ENCODE measurements around the gene DSG2.

Gene DSG2

DNA sequence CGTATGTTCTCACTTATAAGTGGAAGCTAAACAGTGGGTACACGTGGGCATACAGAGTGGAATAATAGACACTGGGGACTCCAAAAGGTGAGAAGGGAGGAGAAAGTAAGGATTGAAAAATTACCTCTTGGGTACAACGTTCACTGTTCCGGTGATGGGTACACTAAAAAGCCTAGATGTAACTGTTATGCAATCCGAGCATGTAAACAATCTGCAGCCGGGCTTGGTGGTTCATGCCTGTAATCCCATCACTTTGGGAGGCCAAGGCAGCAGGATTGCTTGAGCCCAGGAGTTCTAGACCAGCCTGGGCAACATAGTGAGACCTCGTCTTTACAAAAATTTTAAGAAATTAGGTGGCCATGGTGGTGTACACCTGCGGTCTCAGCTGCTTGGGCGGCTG lies 60.6 kb downstream of the DSG2 start:
- no peak for DNase-seq

DNA sequence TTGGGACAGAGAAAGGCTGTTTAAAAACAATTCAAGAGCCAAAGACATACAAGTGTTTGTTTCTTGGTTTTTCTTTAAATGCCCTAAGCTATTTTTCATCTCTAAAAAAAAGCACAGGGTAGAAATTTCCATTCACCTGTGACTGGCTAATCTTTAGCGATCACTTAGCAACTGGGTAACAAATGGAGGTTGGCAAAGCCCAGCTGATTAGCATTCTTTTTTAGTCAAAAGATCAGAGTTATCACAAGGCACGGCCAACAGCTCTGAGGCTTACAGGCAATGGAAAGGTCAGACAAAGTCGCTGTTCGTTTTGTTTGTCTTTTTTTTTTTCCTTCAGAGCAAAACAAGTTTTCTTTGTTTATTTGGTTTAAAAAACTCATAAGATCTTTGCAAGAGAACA lies 64.7 kb downstream of the DSG2 start:
- no peak for DNase-seq

DNA sequence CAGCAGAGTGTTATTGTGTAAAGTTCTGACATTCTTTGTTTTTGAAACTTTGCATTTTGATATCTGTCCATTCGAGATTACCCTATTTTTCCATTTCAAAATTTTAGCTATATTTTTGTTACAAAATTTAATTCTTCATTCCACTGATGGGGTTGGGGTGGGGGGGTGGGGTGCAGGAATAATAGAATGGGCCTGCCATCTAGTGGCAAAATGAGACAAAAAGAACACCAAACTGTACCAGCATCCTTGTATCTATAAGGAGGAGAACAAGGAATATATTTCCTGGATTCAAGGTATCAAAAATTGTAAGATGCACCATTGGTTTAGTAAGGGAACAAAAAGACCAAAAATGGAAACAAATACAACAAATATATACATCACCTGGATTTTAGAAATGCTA lies 65.8 kb downstream of the DSG2 start:
- DNase-seq, result peak; percentile 2

DNA sequence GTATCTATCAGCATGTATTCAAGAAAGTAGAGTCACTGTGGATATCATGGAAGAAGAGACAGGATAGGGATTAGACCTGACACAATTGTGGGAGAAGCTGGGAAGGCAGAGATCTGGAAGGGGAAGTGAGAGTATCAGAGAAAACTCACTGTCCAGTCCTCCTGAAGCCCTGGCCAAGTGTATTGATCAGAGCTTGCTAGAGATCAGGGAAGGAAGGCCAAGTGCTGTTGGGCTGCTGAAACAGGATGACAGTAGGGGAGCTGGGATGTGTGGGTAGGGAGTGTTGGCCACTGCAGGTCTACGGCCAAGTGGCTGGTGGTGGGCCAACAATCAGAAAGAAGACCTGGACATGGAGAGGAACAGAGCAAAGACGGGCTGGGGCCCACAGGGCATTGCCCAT lies 67.4 kb downstream of the DSG2 start:
- DNase-seq, result no peak

DNA sequence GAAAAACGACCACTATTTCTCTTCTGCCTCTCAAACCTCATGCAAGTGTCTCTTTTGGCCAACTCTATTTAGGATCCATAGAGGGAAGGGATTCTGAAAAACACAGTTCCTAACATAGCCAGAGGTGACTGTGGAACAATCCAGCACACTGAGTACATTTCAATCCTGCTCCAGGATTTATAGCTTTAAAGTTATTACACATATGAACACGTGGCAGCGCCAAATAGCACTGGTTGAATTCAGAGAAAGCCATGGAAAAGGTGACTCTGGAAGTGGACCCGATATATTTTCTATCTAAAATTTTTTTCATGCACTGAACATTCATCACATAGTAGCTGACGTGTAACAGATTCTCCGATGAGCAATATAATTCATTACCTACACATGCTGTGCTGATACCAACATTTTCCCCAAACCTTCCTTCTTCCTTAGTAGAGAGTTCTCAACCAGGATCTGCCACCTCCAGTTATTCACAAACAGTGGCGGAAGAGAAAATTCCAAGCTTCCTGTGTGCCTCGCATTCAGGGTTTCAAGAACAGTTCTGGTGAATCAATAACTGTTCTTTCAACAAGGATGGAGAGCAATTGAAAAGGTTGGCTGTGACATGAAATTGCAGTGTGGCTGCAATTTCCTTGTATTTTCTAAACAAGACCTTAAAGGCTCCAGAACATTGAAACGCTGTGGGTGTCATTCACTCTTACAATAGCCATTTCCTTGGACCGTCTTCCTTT lies 68.0 kb downstream of the DSG2 start:
- no peak for DNase-seq

DNA sequence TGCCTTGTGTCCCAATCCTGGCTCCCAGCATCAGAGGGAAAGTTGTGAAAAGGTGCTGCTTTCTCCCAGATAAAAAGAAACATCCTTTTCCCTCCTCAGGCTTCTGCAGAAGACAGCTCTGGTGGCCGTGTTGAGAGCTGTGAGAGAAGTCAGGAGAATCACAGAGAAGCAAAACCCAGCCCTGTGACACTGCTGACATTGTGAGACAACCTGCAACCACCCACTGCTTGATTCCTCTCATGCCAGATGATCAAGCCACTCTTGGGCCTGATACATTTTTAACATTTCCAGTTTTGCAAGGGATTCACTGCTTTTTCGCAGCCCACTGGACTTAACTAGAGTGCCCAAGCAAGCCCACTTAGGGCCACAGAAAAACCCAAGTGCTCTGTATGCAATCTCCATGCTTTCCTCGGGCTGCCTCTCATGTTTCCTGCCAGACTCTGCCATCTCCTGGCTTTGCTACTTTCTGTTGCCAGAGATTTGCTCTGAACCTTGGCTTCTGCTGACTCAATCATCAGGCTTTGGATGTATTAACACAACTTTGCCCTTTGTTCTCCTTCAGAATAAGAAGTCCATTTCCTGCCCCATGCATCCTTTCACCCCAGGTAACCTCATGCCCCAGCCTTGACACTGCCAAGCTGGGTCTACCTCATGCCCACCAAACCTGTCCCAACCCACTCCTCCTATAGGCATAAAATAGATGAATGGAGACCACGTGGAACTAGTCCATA lies 68.8 kb downstream of the DSG2 start:
- peak; percentile 3 for DNase-seq

DNA sequence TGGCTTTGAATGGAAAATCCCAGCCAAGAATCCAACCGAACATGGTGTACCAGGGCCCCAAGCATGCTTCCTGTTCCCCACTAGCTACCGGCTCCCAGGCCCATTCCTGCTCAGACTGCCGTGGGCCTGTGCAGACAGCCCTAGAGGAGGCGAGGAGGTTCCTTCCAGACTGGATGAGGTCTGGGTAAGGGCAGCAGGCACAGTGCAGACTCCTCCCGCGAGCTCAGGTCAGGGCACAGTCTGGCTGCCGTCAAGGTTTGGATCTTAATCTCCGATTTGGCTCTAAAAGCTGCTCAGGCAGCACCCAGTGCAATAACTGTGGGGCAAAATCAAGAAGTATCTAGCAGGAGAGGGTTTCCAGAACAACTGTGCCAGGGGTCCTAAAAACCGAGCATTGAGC lies 74.4 kb downstream of the DSG2 start:
- DNase-seq, result no peak

DNA sequence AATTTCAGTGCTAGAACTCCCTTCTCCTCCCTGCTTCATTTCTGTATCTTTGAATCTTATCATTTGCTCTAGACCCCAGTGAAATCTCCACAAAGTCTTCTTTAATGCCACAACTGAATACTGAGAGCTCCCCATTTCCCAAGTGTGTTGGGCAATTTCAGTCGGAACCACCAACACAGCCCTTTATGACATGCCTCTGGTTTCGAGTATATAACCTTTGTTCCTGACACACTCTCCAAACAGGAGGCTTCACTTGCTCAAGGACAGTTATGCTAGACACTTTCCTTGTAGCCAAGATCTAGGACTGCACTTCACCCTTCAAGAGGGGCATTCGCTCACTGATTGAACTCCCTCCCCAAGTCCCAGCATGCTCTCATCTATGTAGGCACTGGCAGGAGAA lies 75.1 kb downstream of the DSG2 start:
- no peak for DNase-seq

DNA sequence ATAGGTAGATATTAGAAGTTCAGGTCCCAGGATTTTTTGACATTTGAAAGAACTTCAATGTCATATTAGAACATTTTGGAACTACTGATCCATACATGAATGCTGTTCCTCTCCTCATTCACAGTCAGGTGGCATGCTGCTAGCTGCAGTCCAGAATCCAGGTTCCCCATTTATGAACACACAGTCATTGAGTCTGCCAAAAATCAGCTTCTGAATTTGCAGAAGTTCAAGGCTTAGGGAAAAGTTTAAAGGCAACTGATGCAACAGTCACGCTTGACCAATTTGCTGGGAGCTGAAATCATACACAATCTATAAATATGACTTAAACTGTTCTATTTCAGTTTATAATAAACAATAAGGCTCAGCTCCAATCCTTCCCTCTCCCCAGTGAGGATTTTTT lies 76.4 kb downstream of the DSG2 start:
- no peak for DNase-seq

DNA sequence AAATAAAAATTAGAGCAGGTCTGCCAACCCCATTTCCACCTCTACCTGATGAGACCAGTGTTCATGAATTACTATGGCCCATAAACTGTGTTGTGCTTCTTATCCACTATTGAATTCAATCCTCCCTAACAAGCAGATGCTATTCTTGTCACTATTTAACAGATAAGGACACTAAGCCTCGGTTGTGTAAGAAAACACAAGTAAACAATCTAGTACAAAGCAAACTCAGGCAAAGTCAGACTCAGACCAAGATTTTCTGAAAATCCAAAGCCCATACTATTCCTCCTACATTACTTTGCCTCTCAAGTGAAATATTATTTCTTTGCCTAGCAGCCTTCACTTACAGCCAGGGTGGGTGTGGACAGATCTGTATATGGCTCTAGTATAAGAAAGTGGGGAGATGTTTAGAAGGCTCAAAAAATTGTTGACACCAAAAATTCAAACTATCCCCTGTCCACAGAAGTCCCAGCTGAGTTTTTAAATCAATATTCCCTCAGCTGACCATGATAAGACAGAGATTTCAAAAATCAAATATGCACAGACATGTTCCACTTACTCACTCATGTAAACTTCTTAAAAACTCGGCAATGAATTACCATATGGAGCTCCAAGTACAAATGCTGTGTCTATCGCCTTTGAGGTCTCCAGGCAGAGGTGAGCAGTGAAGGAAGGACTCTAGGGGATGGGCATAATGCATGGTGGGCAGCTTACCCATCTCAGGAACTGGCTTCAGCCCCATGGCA lies 77.7 kb downstream of the DSG2 start:
- DNase-seq, result no peak

DNA sequence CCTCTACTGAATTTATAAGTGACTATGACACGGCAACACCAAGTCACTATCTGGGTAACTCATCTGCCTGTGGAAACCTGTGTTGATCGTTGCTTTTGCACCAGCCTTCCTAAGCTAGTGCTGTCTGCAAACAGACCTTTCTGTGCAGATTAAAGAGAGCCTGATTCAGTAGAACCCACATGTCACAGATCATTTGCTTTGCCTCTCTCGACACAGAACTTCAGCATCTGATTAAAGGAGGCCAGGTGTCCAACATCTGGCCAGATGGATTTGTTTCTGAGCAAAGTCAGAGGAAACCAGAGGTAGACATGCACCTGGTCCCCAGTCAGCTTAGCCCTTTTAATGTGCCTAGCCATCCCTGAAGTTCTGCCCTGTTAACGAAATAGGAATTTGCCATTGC lies 78.7 kb downstream of the DSG2 start:
- no peak for DNase-seq

DNA sequence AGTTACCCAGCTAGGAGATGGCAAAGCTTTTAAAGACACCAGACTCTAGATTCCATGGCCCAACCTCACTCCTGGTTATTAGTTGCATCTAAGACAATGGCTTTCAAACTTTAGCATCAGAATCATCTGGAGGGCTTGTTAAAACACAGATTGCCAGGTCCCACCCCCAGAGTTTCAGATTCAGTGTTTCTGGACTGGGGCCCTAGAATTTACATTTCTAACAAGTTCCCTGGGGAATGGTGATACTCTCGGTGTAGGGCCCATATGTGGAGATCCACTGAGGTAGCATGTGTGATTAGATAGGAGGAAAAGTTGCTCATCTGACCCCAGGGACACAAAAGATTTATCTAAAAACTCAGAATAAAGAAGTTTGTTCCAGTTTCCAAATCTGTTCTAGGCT lies 79.2 kb downstream of the DSG2 start:
- DNase-seq, result no peak

DNA sequence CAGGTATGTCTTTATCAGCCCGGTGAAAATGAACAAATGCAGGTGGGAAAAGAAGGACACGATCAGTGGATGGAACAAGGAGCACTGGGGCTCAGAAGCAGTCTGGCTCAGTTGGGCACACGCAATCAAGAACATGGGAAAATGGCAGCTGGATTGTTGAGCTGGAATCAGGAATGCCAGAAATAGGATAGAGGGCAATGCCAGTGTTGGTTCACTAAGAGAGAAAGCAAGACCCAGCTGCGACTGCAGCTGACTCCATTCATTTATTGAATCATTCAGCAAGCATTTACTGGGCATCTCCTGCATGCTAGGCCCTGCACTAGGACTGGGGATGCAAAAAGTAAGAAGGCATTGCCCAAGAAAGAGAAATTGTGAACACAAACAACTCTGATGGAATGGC lies 80.1 kb downstream of the DSG2 start:
- DNase-seq, result no peak

DNA sequence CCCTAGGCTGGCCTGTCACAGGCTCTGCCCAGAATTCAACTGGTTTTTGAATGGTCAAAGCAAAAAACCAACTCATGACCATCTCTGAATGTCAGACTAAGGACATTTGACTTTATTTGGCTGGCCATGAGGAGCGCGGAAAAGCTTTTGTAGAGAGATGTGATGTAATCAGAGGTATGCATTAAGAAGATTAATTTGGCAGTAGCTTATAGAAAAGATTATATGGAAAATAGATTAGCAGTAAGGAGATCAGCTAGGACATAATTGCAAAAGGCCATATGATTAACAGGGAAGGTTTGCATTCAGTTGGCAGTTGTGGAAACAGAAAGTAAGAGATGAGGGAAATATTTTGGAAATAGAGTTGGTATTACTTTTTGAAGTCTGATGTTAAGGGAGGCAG lies 81.4 kb downstream of the DSG2 start:
- no peak for DNase-seq

DNA sequence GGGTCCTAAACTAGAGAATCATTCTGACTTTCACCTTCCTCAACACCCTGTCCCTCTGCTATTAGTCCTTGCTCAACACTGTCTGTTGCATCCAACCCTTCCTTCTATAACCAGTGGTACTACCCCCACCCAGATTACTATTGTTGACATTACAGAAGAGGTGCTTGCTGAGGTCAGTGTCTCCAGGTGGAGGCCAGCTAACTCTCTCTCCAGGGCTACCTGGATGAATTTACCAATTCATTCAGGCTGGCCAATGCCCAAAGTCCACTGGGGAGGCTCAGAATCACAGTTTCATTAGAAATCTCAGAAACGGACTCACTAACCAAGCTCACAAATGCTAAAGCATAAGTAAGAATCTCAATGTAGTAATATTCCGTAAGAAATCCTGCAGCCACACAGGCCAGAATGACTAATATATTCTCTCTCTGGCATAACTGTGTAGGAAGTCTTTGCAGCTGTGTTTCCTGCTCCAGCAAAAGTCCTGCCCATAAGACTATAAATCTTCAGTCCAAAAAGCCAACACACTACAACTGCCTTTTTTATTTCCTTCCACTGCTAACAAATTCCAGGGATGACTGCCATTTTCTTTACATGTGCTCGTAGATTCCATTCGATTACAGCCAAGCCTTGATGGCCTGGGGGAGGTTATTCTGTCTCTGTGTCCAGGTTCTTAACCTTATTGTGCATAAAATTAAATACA lies 83.7 kb downstream of the DSG2 start:
- DNase-seq, result no peak

DNA sequence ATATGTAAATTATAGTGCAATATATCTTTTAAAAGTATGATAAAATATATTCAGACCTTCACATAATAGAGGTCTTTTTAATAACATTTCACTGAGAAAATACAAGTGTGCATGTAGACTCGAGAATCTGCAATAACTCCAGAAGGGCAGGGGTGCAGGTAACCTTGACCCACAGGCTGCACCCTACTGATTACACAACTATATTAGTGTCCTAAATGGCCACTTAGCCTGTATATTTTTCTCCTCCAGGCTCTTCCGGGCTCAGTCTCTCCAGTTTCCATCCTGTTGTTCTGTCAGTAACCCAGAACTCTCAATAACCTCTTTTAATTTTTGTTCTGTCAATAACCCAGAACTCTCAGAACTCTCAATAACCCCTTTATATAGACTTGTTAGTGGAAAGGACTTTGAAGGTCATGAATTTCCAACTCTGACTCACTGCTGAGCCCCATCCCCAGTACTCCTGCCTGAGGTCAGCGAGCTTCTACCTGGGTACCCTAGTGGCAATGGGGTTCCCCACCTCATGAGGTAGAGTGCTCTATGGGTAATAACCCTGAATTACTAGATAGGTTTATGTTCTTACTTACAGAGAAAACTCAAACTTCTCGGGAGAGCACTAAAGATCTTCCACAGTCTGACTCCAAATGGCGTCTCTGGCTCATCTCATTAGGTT lies 85.3 kb downstream of the DSG2 start:
- DNase-seq, result no peak

DNA sequence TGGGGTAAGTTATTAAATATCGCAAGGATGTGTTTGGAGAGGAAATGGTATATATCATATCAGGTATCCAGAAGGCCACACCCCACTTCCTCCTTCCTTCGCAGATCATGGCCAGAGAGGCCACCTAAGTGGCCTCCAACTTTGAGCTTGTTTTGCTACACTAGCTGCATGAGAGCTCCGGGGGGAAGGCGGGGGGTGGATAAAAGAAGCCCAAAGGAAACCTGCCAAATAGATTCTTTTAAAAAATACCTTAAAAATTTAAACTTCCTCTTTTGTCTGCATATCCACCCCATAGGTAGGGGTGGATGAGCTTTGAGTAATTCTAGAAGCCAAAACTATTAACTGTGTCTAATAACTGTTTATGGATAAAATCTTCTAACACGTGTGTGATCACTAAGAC lies 88.0 kb downstream of the DSG2 start:
- no peak for DNase-seq

DNA sequence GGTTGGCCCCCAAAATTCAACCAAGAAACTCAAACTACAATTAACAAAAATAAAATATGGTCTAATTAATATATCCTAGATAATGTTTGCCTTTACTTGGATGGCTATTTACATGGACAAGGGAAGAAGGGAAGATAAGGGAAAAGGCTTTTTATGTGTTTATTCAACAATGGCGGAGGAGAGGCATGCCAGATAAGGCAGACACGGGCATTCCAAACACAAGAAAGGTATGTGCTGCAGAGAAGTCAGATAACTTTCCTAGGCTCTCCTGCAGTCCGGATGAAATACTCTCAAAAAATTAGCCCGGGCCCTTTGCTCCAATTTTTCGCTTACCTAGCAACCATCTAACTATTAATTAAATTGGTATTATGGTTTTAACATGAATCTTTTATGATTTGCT lies 88.6 kb downstream of the DSG2 start:
- DNase-seq, result no peak

DNA sequence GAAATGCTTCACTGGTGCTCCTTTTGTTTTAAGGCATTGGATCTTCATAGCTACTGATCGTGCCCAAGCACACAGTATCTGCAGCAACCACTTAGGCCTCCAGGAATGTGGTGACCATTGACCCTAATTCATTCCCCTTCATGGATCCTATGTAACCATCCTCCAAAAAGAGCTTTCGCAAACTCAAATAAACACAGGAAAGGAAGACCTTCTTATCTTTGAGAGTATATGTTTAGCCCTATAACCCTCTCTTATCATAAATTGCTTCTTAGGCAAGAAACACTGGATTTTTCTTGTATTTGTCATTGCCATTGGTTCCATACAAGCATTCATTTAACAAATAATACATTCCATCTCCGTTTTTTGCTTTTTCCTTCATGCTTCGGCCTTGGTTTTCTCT lies 89.6 kb downstream of the DSG2 start:
- DNase-seq, result no peak

DNA sequence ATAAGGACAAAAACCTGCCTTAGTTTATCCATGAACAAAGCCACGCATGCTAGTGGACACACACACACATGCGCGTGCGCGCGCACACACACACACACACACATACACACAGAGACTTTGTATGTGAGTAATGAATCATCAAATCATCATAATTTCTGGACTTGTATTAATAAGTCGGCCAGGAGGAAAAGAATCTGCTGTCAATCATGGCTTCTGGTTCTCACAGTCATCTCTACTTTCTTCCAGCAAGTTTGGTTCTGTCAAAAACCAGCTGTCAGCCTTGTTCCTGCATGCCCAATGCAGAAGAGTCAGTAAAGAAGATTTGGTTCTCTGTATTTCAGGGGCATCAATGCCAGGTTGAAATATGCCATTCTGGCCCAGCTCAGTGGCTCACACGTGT lies 92.6 kb downstream of the DSG2 start:
- DNase-seq, result peak; percentile 1

DNA sequence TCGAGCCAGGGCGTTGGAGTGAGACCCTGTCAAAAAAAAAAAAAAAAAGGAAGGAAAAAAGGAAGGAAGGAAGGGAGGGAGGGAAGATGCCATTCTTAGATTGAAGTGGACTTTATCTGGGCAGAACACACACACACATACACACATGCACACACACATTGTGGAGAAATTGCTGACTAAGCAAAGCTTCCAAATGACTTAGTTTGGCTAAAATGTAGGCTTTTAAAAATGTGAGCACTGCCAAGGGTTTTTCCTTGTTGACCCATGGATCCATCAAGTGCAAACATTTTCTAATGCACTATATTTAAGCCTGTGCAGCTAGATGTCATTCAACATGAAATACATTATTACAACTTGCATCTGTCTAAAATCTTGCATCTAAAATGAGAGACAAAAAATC lies 93.1 kb downstream of the DSG2 start:
- DNase-seq, result no peak

DNA sequence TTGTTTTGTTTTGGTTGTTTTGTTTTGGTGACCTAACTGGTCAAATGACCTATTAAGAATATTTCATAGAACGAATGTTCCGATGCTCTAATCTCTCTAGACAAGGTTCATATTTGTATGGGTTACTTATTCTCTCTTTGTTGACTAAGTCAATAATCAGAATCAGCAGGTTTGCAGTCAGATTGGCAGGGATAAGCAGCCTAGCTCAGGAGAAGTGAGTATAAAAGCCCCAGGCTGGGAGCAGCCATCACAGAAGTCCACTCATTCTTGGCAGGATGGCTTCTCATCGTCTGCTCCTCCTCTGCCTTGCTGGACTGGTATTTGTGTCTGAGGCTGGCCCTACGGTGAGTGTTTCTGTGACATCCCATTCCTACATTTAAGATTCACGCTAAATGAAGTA lies 93.7 kb downstream of the DSG2 start, which contains the start of gene TTR:
TTR (plus strand) TSS at position 250 of the 400 bp plus-strand sequence; CDS start at position 276, 26 bp downstream.
- peak; percentile 41 for DNase-seq
